GM12891 (cell line): ENCODE results near the gene DPF1.
"Not testable (repeated sequence)": the region's sequence is repeated elsewhere in the genome, so short reads cannot be mapped to it uniquely, and the experiment has no call there.

Experiments used
- DNase-seq: peaks from one replicate; pipeline ENCODE4 v3.0.0; 2011; ENCODE audit warnings: low spot score; ENCODE audit not compliant: insufficient read length
- FAIRE-seq: peaks from 2 replicates; lab custom pipeline; 2011; peaks lifted over from hg19 to GRCh38; lab: Jason Lieb, UNC
- PAX5 ChIP-seq: IDR thresholded peaks from 2 replicates; pipeline ENCODE4 v1.6.1; 2011; ENCODE audit warnings: low read length, moderate library complexity, mild to moderate bottlenecking; ENCODE audit not compliant: insufficient read depth, severe bottlenecking
- POLR2A ChIP-seq: IDR thresholded peaks from 2 replicates; pipeline ENCODE4 v1.6.1; 2011; ENCODE audit warnings: low read depth, low read length, control low read depth
- POLR2AphosphoS5 ChIP-seq: IDR thresholded peaks from 2 replicates; pipeline ENCODE4 v1.6.1; 2011; ENCODE audit warnings: low read depth, low read length, control low read depth
- POU2F2 ChIP-seq: IDR thresholded peaks from 2 replicates; pipeline ENCODE4 v1.6.1; 2011; ENCODE audit warnings: low read depth, mild to moderate bottlenecking, control low read depth, low read length, moderate library complexity
- SPI1 ChIP-seq: IDR thresholded peaks from 2 replicates; pipeline ENCODE4 v1.6.1; 2011; ENCODE audit warnings: low read depth, low read length, control low read depth
- TAF1 ChIP-seq: IDR thresholded peaks from 2 replicates; pipeline ENCODE4 v1.6.1; 2011; ENCODE audit warnings: low read depth, low read length, control low read depth

DPF1 gene

DNA sequence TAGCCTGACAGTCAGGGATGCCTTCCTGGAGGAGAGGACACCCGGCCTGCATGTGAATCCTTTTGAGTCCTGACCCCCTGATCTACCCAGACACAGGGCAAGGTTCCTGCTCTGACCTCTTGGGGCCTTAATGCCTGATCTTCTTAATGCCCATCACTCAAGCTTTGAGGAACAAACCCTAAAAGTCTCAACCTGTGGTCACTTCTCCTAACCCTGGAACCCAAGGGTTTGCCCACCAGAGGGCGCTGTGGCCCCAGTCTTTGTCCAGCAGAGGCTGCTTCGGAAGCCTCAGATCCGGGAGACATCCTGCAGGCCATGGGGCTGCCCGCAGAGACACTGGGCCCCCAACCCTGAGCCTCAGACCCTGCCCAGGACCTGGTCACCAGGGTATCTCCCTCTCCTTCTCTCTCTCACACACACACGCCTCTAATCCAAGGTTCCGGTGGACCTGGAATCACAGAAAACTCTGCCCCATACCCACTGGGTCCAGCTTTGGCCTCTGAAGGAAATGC, 9.8 kb upstream of the DPF1 start:
- TF ChIP-seq POLR2AphosphoS5 (no peak), TAF1 (no peak), POLR2A (no peak), PAX5 (no peak), SPI1 (no peak), POU2F2 (no peak)
- DNase-seq (peak; percentile 75), FAIRE-seq (peak; percentile 74)

GRCh38 chr19:38231918-38232317, 7.9 kb upstream of the DPF1 start:
- FAIRE-seq (no peak), DNase-seq (no peak)
- TF ChIP-seq SPI1 (no peak), TAF1 (no peak), POU2F2 (no peak), POLR2A (no peak), POLR2AphosphoS5 (no peak), PAX5 (no peak)

DNA sequence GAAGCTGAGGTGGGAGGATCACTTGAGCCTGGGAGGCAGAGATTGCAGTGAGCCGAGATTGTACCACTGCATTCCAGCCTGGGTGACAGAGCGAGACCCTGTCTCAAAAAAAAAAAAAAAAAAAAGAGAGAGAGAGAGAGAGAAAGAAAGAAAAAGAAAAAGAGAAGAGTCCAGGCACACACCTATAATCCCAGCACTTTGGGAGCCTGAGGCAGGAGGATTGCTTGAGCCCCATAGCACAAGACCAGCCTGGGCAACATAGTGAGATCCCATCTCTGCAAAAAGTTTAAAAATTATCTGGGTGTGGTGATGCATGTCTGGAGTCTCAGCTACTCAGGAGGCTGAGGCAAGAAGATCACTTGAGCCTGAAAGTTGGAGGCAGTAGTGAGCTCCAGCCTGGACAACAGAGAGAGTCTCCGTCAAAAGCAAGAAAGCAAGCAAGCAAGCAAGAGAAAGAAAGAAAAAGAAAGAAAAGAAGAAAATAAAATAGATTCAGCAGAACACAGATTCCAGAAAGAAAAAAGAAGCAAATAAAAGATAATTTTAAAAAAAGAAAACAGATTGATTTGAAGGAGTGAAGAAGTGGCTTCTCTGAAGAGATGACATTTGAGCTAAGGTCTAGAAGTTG, 6.6 kb upstream of the DPF1 start:
- FAIRE-seq, DNase-seq: not testable (repeated sequence)

DNA sequence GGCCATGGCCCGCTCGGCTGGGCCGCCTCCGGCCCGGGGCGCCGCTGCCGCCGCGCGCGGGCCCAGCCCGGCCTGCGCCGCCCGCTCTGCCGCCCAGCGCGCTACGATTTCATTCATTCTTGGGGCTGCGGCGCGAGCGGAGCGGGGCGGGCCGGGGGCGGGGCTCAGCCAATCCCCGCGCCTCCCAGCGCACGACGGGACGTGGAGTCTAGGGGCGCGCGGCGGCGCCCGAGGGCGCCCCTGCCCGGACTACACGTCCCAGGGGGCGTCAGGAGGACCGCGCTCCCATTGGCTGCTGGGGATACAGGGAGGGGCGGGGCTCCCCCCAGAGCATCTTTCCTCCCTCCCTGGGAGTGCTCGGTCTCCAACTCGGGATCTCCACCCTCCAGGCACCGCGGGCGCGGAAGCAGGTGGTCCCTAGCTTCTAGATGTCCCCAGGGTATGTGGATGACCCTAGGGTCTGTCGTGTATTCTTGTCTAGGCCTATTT, 5.6 kb upstream of the DPF1 start:
- DNase-seq (peak; percentile 85), FAIRE-seq (peak; percentile 85)
- no peak for TF ChIP-seq POLR2AphosphoS5
- TF ChIP-seq POU2F2 = no peak
- no peak for TF ChIP-seq POLR2A
- no peak for TF ChIP-seq TAF1
- no peak for TF ChIP-seq SPI1

GRCh38 chr19:38228491-38229439, 4.7 kb upstream of the DPF1 start:
- no peak for FAIRE-seq
- no peak for TF ChIP-seq POLR2AphosphoS5
- TF ChIP-seq SPI1 = no peak
- no peak for TF ChIP-seq PAX5
- TF ChIP-seq POU2F2 = no peak
- no peak for TF ChIP-seq TAF1
- no peak for TF ChIP-seq POLR2A
- DNase-seq = no peak

DNA sequence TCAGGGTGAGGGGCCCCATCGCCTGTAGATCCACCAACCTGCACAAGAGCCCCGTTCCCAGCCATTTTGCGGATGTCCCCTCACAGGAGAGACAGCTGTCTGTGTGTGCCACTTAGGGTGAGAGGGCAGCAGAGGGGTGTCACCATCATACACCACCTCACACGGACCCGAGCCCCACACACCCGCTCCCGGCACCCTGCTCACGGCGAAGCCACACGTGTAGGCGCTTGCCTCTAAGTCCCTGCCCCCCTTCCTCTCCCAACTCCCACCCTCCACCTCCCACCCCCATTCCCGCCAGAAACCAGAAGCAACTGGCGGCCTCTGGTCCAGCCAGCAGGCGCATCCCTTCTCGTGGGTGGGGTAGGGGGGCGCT, 4.0 kb upstream of the DPF1 start:
- DNase-seq = no peak
- TF ChIP-seq TAF1 = no peak
- TF ChIP-seq POLR2A = no peak
- TF ChIP-seq POLR2AphosphoS5 = no peak
- TF ChIP-seq POU2F2 = no peak
- no peak for FAIRE-seq

DNA sequence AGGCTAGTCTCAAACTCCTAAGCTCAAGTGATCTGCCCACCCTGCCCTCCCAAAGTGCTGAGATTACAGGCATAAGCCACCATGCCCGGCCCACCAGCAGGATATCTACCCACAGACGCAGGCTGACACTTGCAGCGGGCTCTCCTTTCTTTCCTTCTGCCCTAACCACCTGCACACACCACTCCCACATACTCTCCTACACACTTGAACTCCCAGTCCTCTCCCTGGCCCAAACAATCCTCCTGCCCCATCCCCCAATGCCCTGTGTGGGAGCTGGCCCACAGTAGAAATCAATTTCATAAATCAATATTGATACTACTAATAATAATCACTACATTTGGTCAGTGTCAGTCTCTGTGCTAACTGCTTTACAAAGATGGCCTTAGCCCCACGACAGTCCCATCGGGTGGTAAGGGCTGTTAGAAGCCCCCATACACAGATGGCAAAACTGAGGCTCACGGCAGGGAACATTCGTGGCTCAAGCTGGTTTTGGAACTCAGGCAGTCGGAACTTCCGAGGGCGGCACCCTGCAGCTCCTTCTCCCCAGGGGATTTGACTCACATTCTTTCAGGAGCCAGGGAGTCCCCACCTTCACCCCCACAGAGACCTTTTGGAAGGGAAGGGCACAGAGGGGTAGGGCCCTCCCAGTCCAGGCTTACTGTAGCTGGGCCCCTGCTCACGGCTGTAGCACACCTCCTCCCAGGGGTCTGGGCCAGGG, 3.4 kb upstream of the DPF1 start:
- TF ChIP-seq POLR2AphosphoS5 (no peak), TAF1 (no peak), POU2F2 (no peak), PAX5 (no peak), SPI1 (no peak), POLR2A (no peak)
- FAIRE-seq (no peak), DNase-seq (no peak)

DNA sequence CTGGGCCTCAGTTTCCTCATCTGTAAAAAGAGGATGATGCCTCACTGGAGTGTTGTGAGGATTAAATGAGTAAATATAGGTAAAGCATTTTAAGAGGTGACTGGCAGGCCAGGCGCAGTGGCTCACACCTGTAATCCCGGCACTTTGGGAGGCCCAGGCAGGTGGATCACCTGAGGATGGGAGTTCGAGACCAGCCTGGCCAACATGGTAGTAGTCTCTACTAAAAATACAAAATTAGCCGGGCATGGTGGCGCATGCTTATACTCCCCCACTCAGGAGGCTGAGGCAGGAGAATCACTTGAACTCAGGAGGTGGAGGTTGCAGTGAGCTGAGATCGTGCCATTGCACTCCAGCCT, 819 bp upstream of the DPF1 start:
- not testable (repeated sequence) for FAIRE-seq, DNase-seq

DNA sequence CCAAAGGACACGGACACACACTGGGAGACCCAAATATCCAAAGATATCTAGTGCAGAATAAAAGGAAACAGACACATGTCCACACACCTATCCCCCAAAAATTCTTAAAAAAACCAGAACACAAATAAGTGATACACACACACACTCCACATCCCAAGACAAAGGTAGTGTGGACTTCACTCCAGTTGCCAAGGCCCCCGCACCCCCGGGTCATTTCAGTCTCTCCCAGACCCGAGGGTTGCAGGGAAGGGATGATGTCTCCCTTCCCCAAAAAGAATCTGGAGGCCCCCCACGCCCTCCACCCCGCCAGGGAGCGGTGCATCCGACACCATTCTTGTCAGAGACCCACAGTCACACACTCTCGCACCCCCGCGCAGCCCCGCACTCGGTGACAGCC, 407 bp downstream of the DPF1 start:
- no peak for FAIRE-seq
- TF ChIP-seq POU2F2 (no peak), TAF1 (no peak), PAX5 (no peak), SPI1 (no peak), POLR2AphosphoS5 (no peak), POLR2A (no peak)

DNA sequence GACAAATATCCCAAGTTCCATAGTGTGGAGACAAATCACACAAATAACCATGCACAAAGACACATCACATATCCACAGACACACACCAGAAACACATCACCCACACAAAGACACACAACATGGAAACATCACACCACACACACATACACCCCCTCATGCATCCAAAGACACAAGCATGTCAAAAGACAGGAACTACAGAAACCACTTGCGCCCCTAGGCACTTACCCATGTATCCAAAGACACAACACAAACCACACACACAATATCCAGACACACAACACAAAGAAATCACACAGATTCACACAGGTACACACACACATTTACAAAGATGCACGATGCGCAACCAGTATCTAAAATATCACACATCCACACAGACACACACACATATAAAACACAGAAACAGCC, 901 bp downstream of the DPF1 start:
- no peak for DNase-seq
- TF ChIP-seq POU2F2 (no peak), POLR2AphosphoS5 (no peak), POLR2A (no peak), PAX5 (no peak), TAF1 (no peak)
- FAIRE-seq = no peak

More for the DNA sequence above, 407 bp downstream of the DPF1 start:
- no peak for DNase-seq
